LHCN-M2 (cell line): ENCODE data around the gene GCN1. TPM values are rescaled to one million over a fixed set of nuclear protein-coding genes. Genes with fewer than 3 reads are reported as not detected.

Experiments
- DNase-seq: peaks from one replicate; pipeline ENCODE4 v3.0.0-alpha.2; 2012; ENCODE audit warnings: low read depth
- total RNA-seq: library from RNA; depleted of rRNA; stranded (reverse); fragments of >200 nt; gene quantifications from 2 replicates; pipeline ENCODE4 v1.2.3, GENCODE V29; 2014

Gene GCN1
- total RNA-seq, 1 experiment from 2014 or later, result 66.6 TPM

- no peak for DNase-seq
Measured at GRCh38 chr12:120150919-120151525, 43.5 kb downstream of the GCN1 start.

- DNase-seq, result no peak
Measured at GRCh38 chr12:120148011-120148410, 46.5 kb downstream of the GCN1 start.

- DNase-seq, result no peak
Measured at GRCh38 chr12:120145164-120145563, 49.4 kb downstream of the GCN1 start.

- DNase-seq, result no peak
Measured at GRCh38 chr12:120144215-120144614, 50.3 kb downstream of the GCN1 start.

GRCh38 chr12:120142231-120142877 is 52.2 kb downstream of the GCN1 start:
- DNase-seq, result no peak

- DNase-seq, result no peak
Measured at GRCh38 chr12:120141336-120141735, 53.2 kb downstream of the GCN1 start.

- peak; percentile 21 for DNase-seq
Measured at GRCh38 chr12:120140603-120141002, 53.9 kb downstream of the GCN1 start.

- no peak for DNase-seq
Measured at GRCh38 chr12:120139958-120140357, 54.6 kb downstream of the GCN1 start.

GRCh38 chr12:120138366-120138765 is 56.1 kb downstream of the GCN1 start:
- DNase-seq, result no peak

GRCh38 chr12:120137833-120138232 is 56.7 kb downstream of the GCN1 start:
- no peak for DNase-seq

GRCh38 chr12:120136093-120136770 is 58.3 kb downstream of the GCN1 start:
- DNase-seq, result no peak

- no peak for DNase-seq
Measured at GRCh38 chr12:120134307-120134980, 60.1 kb downstream of the GCN1 start.

GRCh38 chr12:120132863-120133385 is 61.6 kb downstream of the GCN1 start:
- DNase-seq, result no peak

GRCh38 chr12:120132054-120132836 is 62.3 kb downstream of the GCN1 start:
- DNase-seq, result no peak

- no peak for DNase-seq
Measured at GRCh38 chr12:120131116-120131515, 63.4 kb downstream of the GCN1 start.

GRCh38 chr12:120130011-120130410 is 64.5 kb downstream of the GCN1 start:
- no peak for DNase-seq

GRCh38 chr12:120126635-120127005 is 67.9 kb downstream of the GCN1 start:
- no peak for DNase-seq

GRCh38 chr12:120125792-120126634 is 68.5 kb downstream of the GCN1 start:
- peak; percentile 43 for DNase-seq

GRCh38 chr12:120125029-120125428 is 69.5 kb downstream of the GCN1 start:
- no peak for DNase-seq

- peak; percentile 24 for DNase-seq
Measured at GRCh38 chr12:120121766-120122293, 72.7 kb downstream of the GCN1 start.
